A549 (cell line): ENCODE measurements around the gene DMXL2. TPM values are rescaled to one million over a fixed set of nuclear protein-coding genes. Genes with fewer than 3 reads are reported as not detected.

ENCODE experiments used
- ATAC-seq, 2 experiments: fragments of 200-7000 bp in 1 of 2; fragments of >200 bp in 1 of 2; cut with Nextera tagmentation in 1 of 2; cut with Tn5 transposase in 1 of 2; 3 replicates each; pipeline versions ENCODE4 v1.8.0 to v1.9.1; 2018 to 2020; ENCODE audit warnings: mild to moderate bottlenecking in 1 of 2, moderate library complexity in 1 of 2
- CTCF ChIA-PET: fragments of 300-600 bp; sonication (Branson Sonifier 250); formaldehyde crosslinking; extraction: SDS; loops from one replicate; lab custom pipeline; 2021; ENCODE audit warnings: antibody characterized with exemption, inconsistent platforms; lab: Yijun Ruan, JAX
- POLR2A ChIA-PET: fragments of 350-600 bp; formaldehyde crosslinking; extraction: SDS; loops from one replicate; lab custom pipeline; 2021; ENCODE audit warnings: antibody characterized with exemption, inconsistent platforms; lab: Yijun Ruan, JAX
- DNase-seq, 2 experiments: peaks; one replicate each; pipeline versions ENCODE4 v3.0.0 to v3.0.0-alpha.2; 2011 to 2016; ENCODE audit warnings: low read depth in 1 of 2, low spot score in 1 of 2
- FAIRE-seq: peaks from 2 replicates; lab custom pipeline; 2011; peaks lifted over from hg19 to GRCh38; lab: Jason Lieb, UNC
- H3K27ac ChIP-seq, 2 experiments: fragments of >200 bp; sonication (Bioruptor Twin); formaldehyde crosslinking; 3 replicates each; pipeline ENCODE4 v1.5.1; 2016 to 2017
- H3K4me1 ChIP-seq: fragments of >200 bp; sonication (Bioruptor Twin); formaldehyde crosslinking; 3 replicates; pipeline ENCODE4 v1.6.1; 2016
- H3K4me2 ChIP-seq: fragments of >200 bp; sonication (Bioruptor Twin); formaldehyde crosslinking; 3 replicates; pipeline ENCODE4 v1.6.1; 2016
- H3K4me3 ChIP-seq: fragments of >200 bp; sonication (Bioruptor Twin); formaldehyde crosslinking; 3 replicates; pipeline ENCODE4 v1.5.1; 2016
- H3K9me3 ChIP-seq: fragments of >200 bp; sonication (Bioruptor Twin); formaldehyde crosslinking; 3 replicates; pipeline ENCODE4 v1.6.1; 2016
- CBX8 ChIP-seq: fragments of 200-600 bp; sonication (generic); IDR thresholded peaks from 2 replicates; pipeline ENCODE4 v1.6.1; 2016
- CHD2 ChIP-seq: fragments of 150-350 bp; IDR thresholded peaks from 2 replicates; pipeline ENCODE4 v1.6.1; 2014; ENCODE audit warnings: low read length; ENCODE audit not compliant: partially characterized antibody
- CHD4 ChIP-seq: fragments of 200-600 bp; sonication (generic); IDR thresholded peaks from 2 replicates; pipeline ENCODE4 v1.6.1; 2016; ENCODE audit warnings: antibody characterized with exemption, mild to moderate bottlenecking, borderline replicate concordance
- ESRRA ChIP-seq: fragments of 150-350 bp; IDR thresholded peaks from 2 replicates; pipeline ENCODE4 v1.6.1; 2014; ENCODE audit warnings: mild to moderate bottlenecking, low read length, borderline replicate concordance
- KDM1A ChIP-seq: fragments of 200-600 bp; sonication (generic); IDR thresholded peaks from 2 replicates; pipeline ENCODE4 v1.6.1; 2016; ENCODE audit warnings: low read depth, mild to moderate bottlenecking
- KDM5A ChIP-seq: fragments of 200-600 bp; sonication (generic); IDR thresholded peaks from 2 replicates; pipeline ENCODE4 v1.6.1; 2016; ENCODE audit warnings: antibody characterized with exemption, mild to moderate bottlenecking
- MAFK ChIP-seq: fragments of 450-650 bp; IDR thresholded peaks from 2 replicates; pipeline ENCODE4 v1.6.1; 2014; ENCODE audit not compliant: partially characterized antibody
- MYC ChIP-seq: IDR thresholded peaks from 2 replicates; pipeline ENCODE4 v1.6.1; 2012; ENCODE audit warnings: mild to moderate bottlenecking, inconsistent platforms, low read length, improper control_type of control experiment, borderline replicate concordance
- PHF8 ChIP-seq: fragments of 200-600 bp; sonication (generic); IDR thresholded peaks from 2 replicates; pipeline ENCODE4 v1.6.1; 2016; ENCODE audit warnings: low read depth, mild to moderate bottlenecking, antibody characterized with exemption, moderate library complexity, borderline replicate concordance
- SREBF2 ChIP-seq: fragments of 450-650 bp; IDR thresholded peaks from 2 replicates; pipeline ENCODE4 v1.6.1; 2014; ENCODE audit warnings: mild to moderate bottlenecking, moderate library complexity
- TP53 ChIP-seq: fragments of 250-450 bp; sonication (Bioruptor Pico); IDR thresholded peaks from 2 replicates; pipeline ENCODE4 v1.5.0; 2021; ENCODE audit warnings: mild to moderate bottlenecking, moderate library complexity
- ZC3H11A ChIP-seq: fragments of 450-650 bp; IDR thresholded peaks from 2 replicates; pipeline ENCODE4 v1.6.1; 2014; ENCODE audit warnings: antibody characterized with exemption, mild to moderate bottlenecking
- WGBS: methylation state at CpG from one replicate; pipeline ENCODE4 v1.1.6; 2017; ENCODE audit errors: missing lambda C conversion rate; 5-methylcytosine and 5-hydroxymethylcytosine counted together
- polyA plus RNA-seq, 4 experiments: library from polyadenylated mRNA; depleted of rRNA in 3 of 4; stranded (reverse); fragments of >200 nt; fragmentation: RNase III in 1 of 4; extraction: RNeasy Plus Mini Kit Qiagen cat#74134 plus additional on column Dnase treatment in 1 of 4; gene quantifications; 2 replicates in 3 of 4; 3 replicates in 1 of 4; pipeline ENCODE4 v1.2.3, GENCODE V29; 2011 to 2017
- TF ChIP-seq, protein P1 (sequence below): fragments of 150-350 bp; IDR thresholded peaks from 2 replicates; pipeline ENCODE4 v1.6.1; 2014; ENCODE audit warnings: low read depth, mild to moderate bottlenecking, low read length
- TF ChIP-seq, protein P2 (sequence below): fragments of 200-600 bp; sonication (generic); IDR thresholded peaks from 2 replicates; pipeline ENCODE4 v1.6.1; 2016; ENCODE audit warnings: antibody characterized with exemption, mild to moderate bottlenecking, moderate library complexity
- TF ChIP-seq, protein P3 (sequence below): IDR thresholded peaks from 2 replicates; pipeline ENCODE4 v1.6.1; 2012
- TF ChIP-seq, protein P4 (sequence below): IDR thresholded peaks from 2 replicates; pipeline ENCODE4 v1.6.1; 2012; ENCODE audit warnings: low read depth, borderline replicate concordance
- TF ChIP-seq, protein P5 (sequence below): fragments of >200 bp; sonication (Bioruptor Twin); formaldehyde crosslinking; IDR thresholded peaks from 2 replicates; pipeline ENCODE4 v1.6.1; 2016
- TF ChIP-seq, protein P6 (sequence below): fragments of 250-450 bp; sonication (Bioruptor Pico); IDR thresholded peaks from 2 replicates; pipeline ENCODE4 v1.5.0; 2020; ENCODE audit warnings: low read depth, mild to moderate bottlenecking, moderate library complexity
- TF ChIP-seq, protein P7 (sequence below): IDR thresholded peaks from 2 replicates; pipeline ENCODE4 v1.6.1; 2012

Gene DMXL2
- polyA plus RNA-seq, 2 of the 4 experiments (the other 2 are of a cell fraction), result 25.6 to 50.9 TPM

DNA sequence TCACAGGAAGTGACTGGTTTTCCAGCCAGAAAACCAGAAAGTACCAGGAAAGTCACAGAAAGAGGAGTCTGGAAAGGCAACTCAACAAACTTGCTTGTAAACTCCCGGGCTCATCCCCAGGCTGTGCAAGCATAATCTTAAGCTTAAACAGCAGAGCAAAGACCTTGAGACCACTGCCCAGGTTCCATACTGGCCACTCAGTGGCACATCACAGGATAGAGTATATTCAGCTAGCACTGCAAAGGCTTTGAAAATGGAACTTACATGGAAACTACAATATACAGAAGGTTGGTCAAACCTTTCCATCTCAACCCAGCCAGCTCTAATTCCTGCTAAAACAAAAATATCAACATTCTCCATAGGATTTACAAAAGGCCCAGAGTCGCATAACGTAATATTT is 20.1 kb downstream of the DMXL2 start:
- peak overlapping the region; percentile 33; the same call in 2 of the 3 replicates for H3K4me3 ChIP-seq
- no peak for TF ChIP-seq PHF8
- TF ChIP-seq, protein P1, sequence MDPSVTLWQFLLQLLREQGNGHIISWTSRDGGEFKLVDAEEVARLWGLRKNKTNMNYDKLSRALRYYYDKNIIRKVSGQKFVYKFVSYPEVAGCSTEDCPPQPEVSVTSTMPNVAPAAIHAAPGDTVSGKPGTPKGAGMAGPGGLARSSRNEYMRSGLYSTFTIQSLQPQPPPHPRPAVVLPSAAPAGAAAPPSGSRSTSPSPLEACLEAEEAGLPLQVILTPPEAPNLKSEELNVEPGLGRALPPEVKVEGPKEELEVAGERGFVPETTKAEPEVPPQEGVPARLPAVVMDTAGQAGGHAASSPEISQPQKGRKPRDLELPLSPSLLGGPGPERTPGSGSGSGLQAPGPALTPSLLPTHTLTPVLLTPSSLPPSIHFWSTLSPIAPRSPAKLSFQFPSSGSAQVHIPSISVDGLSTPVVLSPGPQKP, result no peak
- no peak for TF ChIP-seq MAFK
- TF ChIP-seq KDM5A, result no peak
- TF ChIP-seq CHD4, result no peak
- TF ChIP-seq, protein P2, sequence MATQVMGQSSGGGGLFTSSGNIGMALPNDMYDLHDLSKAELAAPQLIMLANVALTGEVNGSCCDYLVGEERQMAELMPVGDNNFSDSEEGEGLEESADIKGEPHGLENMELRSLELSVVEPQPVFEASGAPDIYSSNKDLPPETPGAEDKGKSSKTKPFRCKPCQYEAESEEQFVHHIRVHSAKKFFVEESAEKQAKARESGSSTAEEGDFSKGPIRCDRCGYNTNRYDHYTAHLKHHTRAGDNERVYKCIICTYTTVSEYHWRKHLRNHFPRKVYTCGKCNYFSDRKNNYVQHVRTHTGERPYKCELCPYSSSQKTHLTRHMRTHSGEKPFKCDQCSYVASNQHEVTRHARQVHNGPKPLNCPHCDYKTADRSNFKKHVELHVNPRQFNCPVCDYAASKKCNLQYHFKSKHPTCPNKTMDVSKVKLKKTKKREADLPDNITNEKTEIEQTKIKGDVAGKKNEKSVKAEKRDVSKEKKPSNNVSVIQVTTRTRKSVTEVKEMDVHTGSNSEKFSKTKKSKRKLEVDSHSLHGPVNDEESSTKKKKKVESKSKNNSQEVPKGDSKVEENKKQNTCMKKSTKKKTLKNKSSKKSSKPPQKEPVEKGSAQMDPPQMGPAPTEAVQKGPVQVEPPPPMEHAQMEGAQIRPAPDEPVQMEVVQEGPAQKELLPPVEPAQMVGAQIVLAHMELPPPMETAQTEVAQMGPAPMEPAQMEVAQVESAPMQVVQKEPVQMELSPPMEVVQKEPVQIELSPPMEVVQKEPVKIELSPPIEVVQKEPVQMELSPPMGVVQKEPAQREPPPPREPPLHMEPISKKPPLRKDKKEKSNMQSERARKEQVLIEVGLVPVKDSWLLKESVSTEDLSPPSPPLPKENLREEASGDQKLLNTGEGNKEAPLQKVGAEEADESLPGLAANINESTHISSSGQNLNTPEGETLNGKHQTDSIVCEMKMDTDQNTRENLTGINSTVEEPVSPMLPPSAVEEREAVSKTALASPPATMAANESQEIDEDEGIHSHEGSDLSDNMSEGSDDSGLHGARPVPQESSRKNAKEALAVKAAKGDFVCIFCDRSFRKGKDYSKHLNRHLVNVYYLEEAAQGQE, result no peak
- TF ChIP-seq TP53 (CRISPR knock-in tag), result no peak
- TF ChIP-seq, all 56 proteins: peak for 0
- Histone ChIP-seq H3K4me2 (peak overlapping the region; percentile 51), H3K27ac (peak overlapping the region; percentile 56; a peak in 5 of 6 replicates), H3K4me1 (peaks cover 8% of the 10 kb centered on the region), H3K9me3 (no peaks in the 10 kb centered on the region)
- ChIA-PET POLR2A (no interaction called here), CTCF (interaction anchor here (0.6 to 1.9 kb wide), 2 partner anchors 9 to 63 kb away, joined by 3 to 5 read pairs; no protein-coding TSS in a partner anchor)
- ATAC-seq (no peak), DNase-seq (no peak), FAIRE-seq (no peak)
- WGBS, result 63% methylated on average over 3 of the region's 3 CpGs

DNA sequence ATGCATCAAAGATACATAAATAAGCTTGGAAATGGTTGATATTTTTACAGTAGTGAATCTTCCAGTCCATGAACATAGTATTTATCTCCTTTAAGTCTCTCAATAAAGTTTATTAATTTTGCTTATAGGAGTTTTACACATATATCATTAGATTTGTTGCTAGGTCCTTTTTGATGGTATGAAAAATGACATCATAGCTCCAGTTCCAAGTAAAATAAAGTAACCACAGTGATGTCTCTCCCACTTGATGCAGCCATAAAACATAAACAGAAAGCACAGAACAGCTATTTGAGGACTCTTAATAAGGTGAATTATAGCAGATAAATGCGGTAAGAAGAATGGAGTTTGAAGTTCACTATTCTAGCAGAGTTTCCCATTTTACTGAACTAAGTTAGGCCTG is 20.8 kb downstream of the DMXL2 start:
- TF ChIP-seq ZC3H11A, result no peak
- TF ChIP-seq, protein P3, sequence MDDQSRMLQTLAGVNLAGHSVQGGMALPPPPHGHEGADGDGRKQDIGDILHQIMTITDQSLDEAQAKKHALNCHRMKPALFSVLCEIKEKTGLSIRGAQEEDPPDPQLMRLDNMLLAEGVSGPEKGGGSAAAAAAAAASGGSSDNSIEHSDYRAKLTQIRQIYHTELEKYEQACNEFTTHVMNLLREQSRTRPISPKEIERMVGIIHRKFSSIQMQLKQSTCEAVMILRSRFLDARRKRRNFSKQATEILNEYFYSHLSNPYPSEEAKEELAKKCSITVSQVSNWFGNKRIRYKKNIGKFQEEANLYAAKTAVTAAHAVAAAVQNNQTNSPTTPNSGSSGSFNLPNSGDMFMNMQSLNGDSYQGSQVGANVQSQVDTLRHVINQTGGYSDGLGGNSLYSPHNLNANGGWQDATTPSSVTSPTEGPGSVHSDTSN, result no peak
- no peak for TF ChIP-seq MYC
- TF ChIP-seq SREBF2, result no peak
- no peak for TF ChIP-seq MAFK
- no peak for TF ChIP-seq CBX8
- TF ChIP-seq KDM1A, result no peak
- TF ChIP-seq ESRRA, result no peak
- TF ChIP-seq, protein P4, sequence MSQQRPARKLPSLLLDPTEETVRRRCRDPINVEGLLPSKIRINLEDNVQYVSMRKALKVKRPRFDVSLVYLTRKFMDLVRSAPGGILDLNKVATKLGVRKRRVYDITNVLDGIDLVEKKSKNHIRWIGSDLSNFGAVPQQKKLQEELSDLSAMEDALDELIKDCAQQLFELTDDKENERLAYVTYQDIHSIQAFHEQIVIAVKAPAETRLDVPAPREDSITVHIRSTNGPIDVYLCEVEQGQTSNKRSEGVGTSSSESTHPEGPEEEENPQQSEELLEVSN, result no peak
- TF ChIP-seq, protein P1, result no peak
- TF ChIP-seq, protein P5, sequence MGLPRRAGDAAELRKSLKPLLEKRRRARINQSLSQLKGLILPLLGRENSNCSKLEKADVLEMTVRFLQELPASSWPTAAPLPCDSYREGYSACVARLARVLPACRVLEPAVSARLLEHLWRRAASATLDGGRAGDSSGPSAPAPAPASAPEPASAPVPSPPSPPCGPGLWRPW, result no peak
- TF ChIP-seq CHD2, result no peak
- TF ChIP-seq, protein P6, sequence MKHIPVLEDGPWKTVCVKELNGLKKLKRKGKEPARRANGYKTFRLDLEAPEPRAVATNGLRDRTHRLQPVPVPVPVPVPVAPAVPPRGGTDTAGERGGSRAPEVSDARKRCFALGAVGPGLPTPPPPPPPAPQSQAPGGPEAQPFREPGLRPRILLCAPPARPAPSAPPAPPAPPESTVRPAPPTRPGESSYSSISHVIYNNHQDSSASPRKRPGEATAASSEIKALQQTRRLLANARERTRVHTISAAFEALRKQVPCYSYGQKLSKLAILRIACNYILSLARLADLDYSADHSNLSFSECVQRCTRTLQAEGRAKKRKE, result no peak
- TF ChIP-seq, protein P7, sequence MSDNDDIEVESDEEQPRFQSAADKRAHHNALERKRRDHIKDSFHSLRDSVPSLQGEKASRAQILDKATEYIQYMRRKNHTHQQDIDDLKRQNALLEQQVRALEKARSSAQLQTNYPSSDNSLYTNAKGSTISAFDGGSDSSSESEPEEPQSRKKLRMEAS, result no peak
- WGBS, result 91% methylated on average over 1 of the region's 1 CpG
- DNase-seq, result no peak
- ATAC-seq, result no peak
- POLR2A ChIA-PET, result no interaction called here
- H3K4me3 ChIP-seq, result no peak overlapping the region
- peak overlapping the region; percentile 51 for H3K4me2 ChIP-seq
- CTCF ChIA-PET, result interaction anchor here (0.6 to 1.9 kb wide), 3 partner anchors 10 to 63 kb away, joined by 3 to 5 read pairs (median 4); no protein-coding TSS in a partner anchor
- FAIRE-seq, result no peak
- no peaks in the 10 kb centered on the region for H3K9me3 ChIP-seq
- peaks cover 8% of the 10 kb centered on the region for H3K4me1 ChIP-seq
- peak overlapping the region in 1 of 2 experiments; percentile 56; a peak in 1 of 6 replicates for H3K27ac ChIP-seq
